B cell (primary cell): ENCODE data around the gene PTPRG. TPM values are rescaled to one million over a fixed set of nuclear protein-coding genes. Genes with fewer than 3 reads are reported as not detected.

ENCODE experiments used
- ATAC-seq: fragments of 200-7000 bp; cut with Tn5 transposase; one replicate; pipeline ENCODE4 v1.10.0; 2021; ENCODE audit warnings: low read depth, mild to moderate bottlenecking, moderate number of reproducible peaks, moderate library complexity
- CTCF ChIA-PET: fragments of 350-600 bp; sonication (Branson Sonifier 250); formaldehyde crosslinking; loops from one replicate; lab custom pipeline; 2021; ENCODE audit warnings: antibody characterized with exemption, inconsistent platforms; lab: Charles Lee
- POLR2A ChIA-PET: fragments of 350-600 bp; sonication (Branson Sonifier 250); formaldehyde crosslinking; loops from one replicate; lab custom pipeline; 2021; ENCODE audit warnings: antibody characterized with exemption; lab: Charles Lee
- DNase-seq: peaks from one replicate; pipeline ENCODE4 v3.0.0; 2013
- H2AFZ ChIP-seq: 2 replicates; pipeline ENCODE4 v1.6.1; 2012; ENCODE audit warnings: mild to moderate bottlenecking, low read depth, low read length; ENCODE audit not compliant: insufficient read depth, poor library complexity, severe bottlenecking
- H3K27ac ChIP-seq, 2 donors: 1 replicate in 1 of 2; 2 replicates in 1 of 2; pipeline ENCODE4 v1.5.1; 2012 to 2013; ENCODE audit warnings: low read length in 2 of 2, mild to moderate bottlenecking in 2 of 2, moderate library complexity in 1 of 2
- H3K27me3 ChIP-seq, 4 experiments: fragments of 200-600 bp in 1 of 4; sonication (generic) in 1 of 4; replicated peaks in 1 of 4; 1 replicate in 2 of 4; 2 replicates in 2 of 4; pipeline versions ENCODE4 v1.6.1 to v1.7.0; 2013 to 2016; ENCODE audit warnings: low read length in 3 of 4, mild to moderate bottlenecking in 2 of 4, mixed read lengths in 1 of 4, moderate library complexity in 1 of 4; ENCODE audit not compliant: insufficient read depth in 4 of 4, control insufficient read depth in 3 of 4; ENCODE audit errors: control extremely low read depth in 1 of 4
- H3K36me3 ChIP-seq, 2 experiments: replicated peaks in 1 of 2; 1 replicate in 1 of 2; 2 replicates in 1 of 2; pipeline versions ENCODE4 v1.6.1 to v1.7.1; 2013; ENCODE audit warnings: low read length in 1 of 2; ENCODE audit not compliant: insufficient read depth in 2 of 2, control insufficient read depth in 1 of 2; ENCODE audit errors: control extremely low read depth in 1 of 2, extremely low read depth in 1 of 2
- H3K4me1 ChIP-seq, 2 donors: fragments of 200-600 bp in 1 of 2; sonication (generic) in 1 of 2; 1 replicate in 1 of 2; 2 replicates in 1 of 2; pipeline versions ENCODE4 v1.5.1 to v1.6.1; 2013 to 2017; ENCODE audit warnings: low read length in 2 of 2; ENCODE audit not compliant: control insufficient read depth in 2 of 2, insufficient read depth in 2 of 2
- H3K4me2 ChIP-seq: replicated peaks from 2 replicates; pipeline ENCODE3; 2012; ENCODE audit warnings: mild to moderate bottlenecking, low read depth, low read length; ENCODE audit not compliant: poor library complexity, severe bottlenecking
- H3K4me3 ChIP-seq, 5 experiments: fragments of 200-600 bp in 1 of 5; sonication (generic) in 1 of 5; 1 replicate in 3 of 5; 2 replicates in 2 of 5; pipeline versions ENCODE4 v1.5.1 to v1.7.0; 2011 to 2016; ENCODE audit warnings: low read length in 4 of 5, mild to moderate bottlenecking in 4 of 5, low read depth in 2 of 5, control low read depth in 1 of 5, moderate library complexity in 1 of 5; ENCODE audit not compliant: insufficient read depth in 1 of 5; ENCODE audit errors: control extremely low read depth in 1 of 5, extremely low read depth in 1 of 5
- H3K79me2 ChIP-seq: fragments of 200-600 bp; sonication (generic); one replicate; pipeline ENCODE4 v1.6.0; 2016; ENCODE audit warnings: low read length; ENCODE audit not compliant: control insufficient read depth, insufficient read depth
- H3K9ac ChIP-seq: fragments of 200-600 bp; sonication (generic); 2 replicates; pipeline ENCODE4 v1.6.1; 2017; ENCODE audit warnings: mild to moderate bottlenecking, low read length, moderate library complexity
- H3K9me3 ChIP-seq, 3 donors: one replicate each; pipeline versions ENCODE4 v1.6.1 to v1.7.1; 2013; ENCODE audit warnings: low read length in 2 of 3; ENCODE audit not compliant: control insufficient read depth in 2 of 3, insufficient read depth in 1 of 3; ENCODE audit errors: control extremely low read depth in 1 of 3
- H4K20me1 ChIP-seq: 2 replicates; pipeline ENCODE4 v1.6.0; 2012; ENCODE audit warnings: mild to moderate bottlenecking, low read length; ENCODE audit not compliant: insufficient read depth, control insufficient read depth, poor library complexity, severe bottlenecking
- H3K27ac Mint-ChIP-seq: one replicate; pipeline ENCODE4 v1.8.0; 2021; ENCODE audit warnings: mixed read lengths
- H3K27me3 Mint-ChIP-seq: one replicate; pipeline ENCODE4 v1.8.0; 2021; ENCODE audit warnings: mixed read lengths
- H3K4me1 Mint-ChIP-seq: one replicate; pipeline ENCODE4 v1.8.0; 2021; ENCODE audit warnings: mixed read lengths
- H3K4me3 Mint-ChIP-seq: one replicate; pipeline ENCODE4 v1.8.0; 2021; ENCODE audit warnings: mixed read lengths
- H3K9me3 Mint-ChIP-seq: one replicate; pipeline ENCODE4 v1.8.0; 2022; ENCODE audit warnings: mixed read lengths; ENCODE audit not compliant: insufficient read depth
- EZH2 ChIP-seq: IDR thresholded peaks from 2 replicates; pipeline ENCODE4 v1.6.1; 2012; ENCODE audit warnings: borderline replicate concordance, low read depth, mild to moderate bottlenecking, moderate library complexity, low read length; ENCODE audit not compliant: insufficient read depth, poor library complexity, severe bottlenecking
- WGBS: methylation state at CpG from one replicate; pipeline ENCODE4 v1.1.5; 2013; ENCODE audit warnings: missing lambda C conversion rate; ENCODE audit not compliant: insufficient coverage; 5-methylcytosine and 5-hydroxymethylcytosine counted together
- intact Hi-C: fragments of 100-400 bp; cut with micrococcal nuclease; formaldehyde crosslinking; loops from one replicate; pipeline ENCODE4 v1.10.0; 2022
- polyA plus RNA-seq: library from polyadenylated mRNA; depleted of rRNA; stranded (reverse); fragments of >200 nt; gene quantifications from 2 replicates; pipeline ENCODE4 v1.2.3, GENCODE V29; 2012
- total RNA-seq, 2 donors: library from RNA; stranded (reverse); fragments of 120-200 nt in 1 of 2; gene quantifications; 1 replicate in 1 of 2; 2 replicates in 1 of 2; pipeline versions ENCODE4 v1.2.3 to v1.2.4, GENCODE V29; 2013 to 2022
- TF ChIP-seq, protein P1 (sequence below): fragments of 200-600 bp; IDR thresholded peaks from one replicate; pipeline ENCODE4 v1.8.0; 2022; ENCODE audit warnings: antibody characterized with exemption, mild to moderate bottlenecking

Gene PTPRG
- total and polyA plus RNA-seq, 2 donors (not counting 1 experiment from before 2014, with no cell fraction given), result 0.12 to 1.3 TPM

DNA sequence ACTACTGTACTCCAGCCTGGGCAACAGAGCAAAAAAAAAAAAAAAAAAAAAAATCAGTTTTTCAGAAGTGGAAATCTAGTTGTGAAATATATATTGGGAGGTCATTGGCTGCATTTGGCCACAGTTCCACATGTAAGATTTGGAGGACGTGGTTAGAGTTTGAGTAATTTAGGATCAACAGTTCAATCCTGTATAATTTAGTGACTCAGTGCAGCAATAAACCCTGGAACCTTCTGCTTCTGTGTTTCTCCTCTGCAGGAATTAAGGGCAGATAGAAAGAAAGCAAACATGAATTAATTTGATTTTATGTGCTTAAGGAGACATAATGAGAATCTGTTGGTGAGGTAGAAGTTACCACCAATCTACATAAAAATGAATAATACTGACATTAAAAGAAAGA, 347.0 kb downstream of the PTPRG start:
- WGBS, result no CpG with 5 or more reads among the region's 1 CpG
- Mint-ChIP-seq H3K4me1 (no peaks in the 10 kb centered on the region), H3K27me3 (no peaks in the 10 kb centered on the region), H3K4me3 (no peak overlapping the region), H3K9me3 (no peaks in the 10 kb centered on the region), H3K27ac (no peak overlapping the region)
- Histone ChIP-seq H3K9me3 (no peaks in the 10 kb centered on the region), H2AFZ (no peak overlapping the region), H3K36me3 (no peaks in the 10 kb centered on the region), H3K27ac (no peak overlapping the region), H3K9ac (no peak overlapping the region), H3K4me3 (no peak overlapping the region), H4K20me1 (no peaks in the 10 kb centered on the region), H3K4me1 (no peaks in the 10 kb centered on the region), H3K79me2 (no peaks in the 10 kb centered on the region), H3K27me3 (no peaks in the 10 kb centered on the region), H3K4me2 (no peak overlapping the region)
- intact Hi-C loops, result no loop called here
- no peak for DNase-seq
- ATAC-seq, result no peak
- ChIA-PET POLR2A (no interaction called here), CTCF (no interaction called here)
- TF ChIP-seq, protein P1, sequence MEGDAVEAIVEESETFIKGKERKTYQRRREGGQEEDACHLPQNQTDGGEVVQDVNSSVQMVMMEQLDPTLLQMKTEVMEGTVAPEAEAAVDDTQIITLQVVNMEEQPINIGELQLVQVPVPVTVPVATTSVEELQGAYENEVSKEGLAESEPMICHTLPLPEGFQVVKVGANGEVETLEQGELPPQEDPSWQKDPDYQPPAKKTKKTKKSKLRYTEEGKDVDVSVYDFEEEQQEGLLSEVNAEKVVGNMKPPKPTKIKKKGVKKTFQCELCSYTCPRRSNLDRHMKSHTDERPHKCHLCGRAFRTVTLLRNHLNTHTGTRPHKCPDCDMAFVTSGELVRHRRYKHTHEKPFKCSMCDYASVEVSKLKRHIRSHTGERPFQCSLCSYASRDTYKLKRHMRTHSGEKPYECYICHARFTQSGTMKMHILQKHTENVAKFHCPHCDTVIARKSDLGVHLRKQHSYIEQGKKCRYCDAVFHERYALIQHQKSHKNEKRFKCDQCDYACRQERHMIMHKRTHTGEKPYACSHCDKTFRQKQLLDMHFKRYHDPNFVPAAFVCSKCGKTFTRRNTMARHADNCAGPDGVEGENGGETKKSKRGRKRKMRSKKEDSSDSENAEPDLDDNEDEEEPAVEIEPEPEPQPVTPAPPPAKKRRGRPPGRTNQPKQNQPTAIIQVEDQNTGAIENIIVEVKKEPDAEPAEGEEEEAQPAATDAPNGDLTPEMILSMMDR, result no peak
- TF ChIP-seq EZH2, result no peak

DNA sequence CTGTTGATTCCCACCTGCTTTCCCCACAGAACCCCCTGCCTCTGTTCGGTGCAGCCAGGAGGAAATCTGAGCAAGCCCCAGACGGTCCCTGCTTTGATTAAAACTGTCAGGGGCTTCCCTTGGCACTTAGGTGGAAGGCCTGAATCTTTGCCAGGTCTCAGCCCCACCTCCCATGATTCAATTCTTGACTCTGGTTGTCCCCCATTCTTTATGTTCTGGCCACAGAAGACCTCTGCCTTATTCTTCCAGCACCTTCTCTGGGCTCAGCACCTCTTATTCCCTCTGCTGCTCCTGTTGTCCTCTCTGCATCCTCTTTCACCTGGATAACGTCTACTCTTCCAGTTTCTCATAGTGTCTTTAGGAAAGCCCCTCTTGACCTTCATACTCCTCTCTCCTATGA, 349.4 kb downstream of the PTPRG start:
- CTCF ChIA-PET, result no interaction called here
- Histone ChIP-seq H3K79me2 (no peaks in the 10 kb centered on the region), H3K27me3 (no peaks in the 10 kb centered on the region), H3K9me3 (no peaks in the 10 kb centered on the region), H3K27ac (no peak overlapping the region), H3K4me2 (no peak overlapping the region), H3K9ac (no peak overlapping the region), H2AFZ (no peak overlapping the region), H4K20me1 (no peaks in the 10 kb centered on the region), H3K4me3 (no peak overlapping the region), H3K36me3 (no peaks in the 10 kb centered on the region), H3K4me1 (no peaks in the 10 kb centered on the region)
- no peak for TF ChIP-seq EZH2
- TF ChIP-seq, protein P1, result no peak
- Mint-ChIP-seq H3K9me3 (no peaks in the 10 kb centered on the region), H3K27me3 (peaks cover 3% of the 10 kb centered on the region), H3K27ac (no peak overlapping the region), H3K4me3 (no peak overlapping the region), H3K4me1 (no peaks in the 10 kb centered on the region)
- no peak for ATAC-seq
- intact Hi-C loops, result no loop called here
- 69% methylated on average over 3 of the region's 3 CpGs for WGBS
- POLR2A ChIA-PET, result no interaction called here
- no peak for DNase-seq
